HepG2 (cell line): ENCODE measurements around the gene ZNHIT1. TPM values are rescaled to one million over a fixed set of nuclear protein-coding genes. Genes with fewer than 3 reads are reported as not detected.

Source experiments
- ATAC-seq: fragments of 200-7000 bp; cut with Tn5 transposase; 3 replicates; pipeline ENCODE4 v1.9.1; 2020; ENCODE audit warnings: mild to moderate bottlenecking, moderate library complexity
- BruUV-seq: library from RNA; stranded (reverse); fragments of 400-500 nt; replicated peaks from 2 replicates; lab custom pipeline; 2021; lab: Mats Ljungman, UMichigan
- CTCF ChIA-PET: fragments of 300-600 bp; formaldehyde crosslinking; extraction: SDS; loops from one replicate; lab custom pipeline; 2021; ENCODE audit warnings: low total read pairs, inconsistent platforms, low intra/inter-chr PET ratio; lab: Yijun Ruan, JAX
- POLR2A ChIA-PET: fragments of 350-600 bp; sonication (Branson Sonifier 250); formaldehyde crosslinking; loops from one replicate; lab custom pipeline; 2020; ENCODE audit warnings: antibody characterized with exemption, inconsistent platforms; lab: Yijun Ruan, JAX
- DNase-seq: peaks from one replicate; pipeline ENCODE4 v3.0.0-alpha.2; 2015; ENCODE audit warnings: low spot score
- FAIRE-seq: peaks from 3 replicates; lab custom pipeline; 2011; peaks lifted over from hg19 to GRCh38; lab: Jason Lieb, UNC
- H2AFZ ChIP-seq: one replicate; pipeline ENCODE4 v1.6.1; 2011; ENCODE audit warnings: low read length, inconsistent platforms
- H3K27ac ChIP-seq: fragments of 300-600 bp; 3 replicates; pipeline ENCODE4 v1.8.0; 2011; ENCODE audit warnings: mixed run types, mild to moderate bottlenecking, mixed read lengths, low read length, inconsistent platforms; ENCODE audit not compliant: insufficient read depth; ENCODE audit errors: extremely low read length
- H3K27me3 ChIP-seq, 2 experiments: fragments of 200-600 bp in 1 of 2; 2 replicates in 1 of 2; 3 replicates in 1 of 2; pipeline versions ENCODE4 v1.6.0 to v1.8.0; 2011; ENCODE audit warnings: low read length in 2 of 2, mild to moderate bottlenecking in 2 of 2, moderate library complexity in 2 of 2, inconsistent platforms in 1 of 2; ENCODE audit not compliant: insufficient read depth in 2 of 2, control insufficient read depth in 1 of 2
- H3K36me3 ChIP-seq, 2 experiments: fragments of 200-600 bp in 1 of 2; replicated peaks in 1 of 2; 2 replicates in 1 of 2; 3 replicates in 1 of 2; pipeline versions ENCODE4 v1.5.1 to v1.8.0; 2011; ENCODE audit warnings: low read length in 2 of 2, inconsistent platforms in 1 of 2; ENCODE audit not compliant: insufficient read depth in 2 of 2, control insufficient read depth in 1 of 2
- H3K4me1 ChIP-seq: 2 replicates; pipeline ENCODE4 v1.5.1; 2012; ENCODE audit warnings: low read length, inconsistent platforms; ENCODE audit not compliant: insufficient read depth
- H3K4me2 ChIP-seq: 2 replicates; pipeline ENCODE4 v1.6.0; 2011; ENCODE audit warnings: low read depth, low read length, inconsistent platforms
- H3K4me3 ChIP-seq, 3 experiments: fragments of 200-600 bp in 1 of 3; sonication (generic), shearing (Covaris generic) in 1 of 3; replicated peaks in 1 of 3; 2 replicates each; pipeline ENCODE4 v1.5.1; 2011 to 2016; ENCODE audit warnings: low read length in 3 of 3, inconsistent platforms in 2 of 3, low read depth in 2 of 3, mild to moderate bottlenecking in 2 of 3, control low read depth in 1 of 3, mixed read lengths in 1 of 3; ENCODE audit not compliant: insufficient read depth in 1 of 3
- H3K79me2 ChIP-seq: one replicate; pipeline ENCODE4 v1.6.1; 2011; ENCODE audit warnings: low read length, inconsistent platforms; ENCODE audit not compliant: insufficient read depth
- H3K9ac ChIP-seq: 2 replicates; pipeline ENCODE4 v1.6.0; 2011; ENCODE audit warnings: mild to moderate bottlenecking, low read depth, low read length, inconsistent platforms; ENCODE audit not compliant: insufficient read depth
- H3K9me3 ChIP-seq: 2 replicates; pipeline ENCODE4 v1.5.1; 2012; ENCODE audit warnings: mild to moderate bottlenecking, low read length
- H4K20me1 ChIP-seq: 2 replicates; pipeline ENCODE4 v1.6.0; 2011; ENCODE audit warnings: inconsistent platforms, mild to moderate bottlenecking, low read length, moderate library complexity; ENCODE audit not compliant: insufficient read depth
- FOSL2 ChIP-seq: sonication (generic); formaldehyde crosslinking; IDR thresholded peaks from 2 replicates; pipeline ENCODE4 v1.4.0; 2020; ENCODE audit warnings: missing genetic modification reagents
- FOXC1 ChIP-seq: sonication (generic); formaldehyde crosslinking; IDR thresholded peaks from 2 replicates; pipeline ENCODE4 v1.8.0; 2022; ENCODE audit warnings: mild to moderate bottlenecking, missing genetic modification reagents, borderline replicate concordance
- GMEB1 ChIP-seq: sonication (generic); formaldehyde crosslinking; IDR thresholded peaks from 2 replicates; pipeline ENCODE4 v1.5.1; 2020; ENCODE audit warnings: missing genetic modification reagents, mild to moderate bottlenecking, borderline replicate concordance
- JUNB ChIP-seq: sonication (generic); formaldehyde crosslinking; IDR thresholded peaks from 2 replicates; pipeline ENCODE4 v1.8.0; 2022; ENCODE audit warnings: missing genetic modification reagents, mild to moderate bottlenecking, borderline replicate concordance
- ZFP91 ChIP-seq: sonication (generic); formaldehyde crosslinking; IDR thresholded peaks from 2 replicates; pipeline ENCODE4 v1.9.0; 2022; ENCODE audit warnings: missing genetic modification reagents, mild to moderate bottlenecking, borderline replicate concordance
- ZNF281 ChIP-seq: sonication (generic); formaldehyde crosslinking; IDR thresholded peaks from 2 replicates; pipeline ENCODE4 v1.4.0; 2020; ENCODE audit warnings: missing genetic modification reagents, borderline replicate concordance
- ZNF501 ChIP-seq: sonication (generic); formaldehyde crosslinking; IDR thresholded peaks from 2 replicates; pipeline ENCODE4 v1.5.1; 2020; ENCODE audit warnings: mild to moderate bottlenecking, moderate library complexity, missing genetic modification reagents
- WGBS: methylation state at CpG from one replicate; pipeline ENCODE4 v1.1.6; 2017; ENCODE audit warnings: low lambda C conversion rate; 5-methylcytosine and 5-hydroxymethylcytosine counted together
- in situ Hi-C: cut with HindIII; loops from 2 replicates; pipeline ENCODE4 v1.10.0; 2017; ENCODE audit warnings: low pct_unique_long_range_greater_than_20kb; ENCODE audit not compliant: extremely low pct_ligation_motif_present
- intact Hi-C: fragments of 100-400 bp; cut with micrococcal nuclease; formaldehyde crosslinking; loops from one replicate; pipeline ENCODE4 v1.10.0; 2022; ENCODE audit not compliant: unreplicated experiment
- polyA plus RNA-seq, 8 experiments: library from polyadenylated mRNA; depleted of rRNA in 3 of 8; stranded (reverse) in 7 of 8; unstranded in 1 of 8; fragments of >200 nt; fragmentation: Illumina TruSeq in 4 of 8; extraction: Trizol in 4 of 8; gene quantifications; 2 replicates each; pipeline versions ENCODE4 v1.2.1 to v1.2.3, GENCODE V29; 2011 to 2016; ENCODE audit warnings: low read depth in 4 of 8, missing spikeins in 1 of 8, mixed read lengths in 1 of 8; ENCODE audit not compliant: insufficient read depth in 1 of 8
- total RNA-seq, 5 experiments: library from RNA; depleted of rRNA; stranded (reverse); fragments of >200 nt; fragmentation: Illumina TruSeq; extraction: Trizol; gene quantifications; 2 replicates each; pipeline ENCODE4 v1.2.3, GENCODE V29; 2016; ENCODE audit warnings: low read depth in 1 of 5

The ZNHIT1 gene
- total and polyA plus RNA-seq, 2 of the 13 experiments (the other 11 are each of a cell fraction or from before 2014, with no cell fraction given): 32.5 to 64.5 TPM

- TF ChIP-seq FOSL2 (CRISPR knock-in tag): 0 out of 2 replicates have a peak, but pooled peaks have one; percentile 2
- peak; percentile 38; the same call in 1 of the 2 replicates for TF ChIP-seq ZNF281 (CRISPR knock-in tag)
- 0 out of 2 replicates have a peak, but pooled peaks have one; percentile 12 for TF ChIP-seq ZNF501 (CRISPR knock-in tag)
- TF ChIP-seq JUNB (CRISPR knock-in tag): 0 out of 2 replicates have a peak, but pooled peaks have one; percentile 16
- TF ChIP-seq FOXC1 (CRISPR knock-in tag): no peak
- 0 out of 2 replicates have a peak, but pooled peaks have one; percentile 4 for TF ChIP-seq ZFP91 (CRISPR knock-in tag)
- no peak for TF ChIP-seq GMEB1 (CRISPR knock-in tag)
- in situ Hi-C loops: no loop called here
- peak overlapping the region; percentile 36; the same call in 1 of the 2 replicates for H3K4me2 ChIP-seq
- H3K27ac ChIP-seq: no peak overlapping the region
- no peak overlapping the region for H2AFZ ChIP-seq
- POLR2A ChIA-PET: interaction anchor here (0.9 kb wide), 1 partner anchor 26 kb away, joined by 3 read pairs; no protein-coding TSS in a partner anchor
- peaks cover 56% of the 10 kb centered on the region for H3K4me1 ChIP-seq
- peaks cover 13 to 80% of the 10 kb centered on the region in 2 experiments for H3K27me3 ChIP-seq
- no peaks in the 10 kb centered on the region for H3K9me3 ChIP-seq
- H3K79me2 ChIP-seq: no peaks in the 10 kb centered on the region
- DNase-seq (no peak), FAIRE-seq (no peak), ATAC-seq (no peak)
- intact Hi-C loops: loop anchor here (2.0 kb wide), 1 partner anchor 24 kb away; no protein-coding TSS in a partner anchor
- peaks cover 9% of the 10 kb centered on the region; the same call in 1 of the 2 replicates for H4K20me1 ChIP-seq
- 8% methylated on average over 17 of the region's 18 CpGs for WGBS
- CTCF ChIA-PET: interaction anchor here (1.4 to 2.7 kb wide), 2 partner anchors 25 to 75 kb away, joined by 7 to 14 read pairs; no protein-coding TSS in a partner anchor
- H3K4me3 ChIP-seq: no peak overlapping the region
- H3K9ac ChIP-seq: no peak overlapping the region
- BruUV-seq: no TSS peak
- no peaks in the 10 kb centered on the region for H3K36me3 ChIP-seq
Measured at GRCh38 chr7:101169110-101169837, 48.7 kb upstream of the ZNHIT1 start.
